COLO668 (cell line): Measurements from ENCODE around the gene CYP3A4.
"Not testable (repeated sequence)": the region's sequence is repeated elsewhere in the genome, so short reads cannot be mapped to it uniquely, and the experiment has no call there.

Experiments used
- DNase-seq: peaks from one replicate; lab custom pipeline; 2025; ENCODE audit not compliant: unreplicated experiment; lab: John Stamatoyannopoulos, UW

CYP3A4 gene

DNA sequence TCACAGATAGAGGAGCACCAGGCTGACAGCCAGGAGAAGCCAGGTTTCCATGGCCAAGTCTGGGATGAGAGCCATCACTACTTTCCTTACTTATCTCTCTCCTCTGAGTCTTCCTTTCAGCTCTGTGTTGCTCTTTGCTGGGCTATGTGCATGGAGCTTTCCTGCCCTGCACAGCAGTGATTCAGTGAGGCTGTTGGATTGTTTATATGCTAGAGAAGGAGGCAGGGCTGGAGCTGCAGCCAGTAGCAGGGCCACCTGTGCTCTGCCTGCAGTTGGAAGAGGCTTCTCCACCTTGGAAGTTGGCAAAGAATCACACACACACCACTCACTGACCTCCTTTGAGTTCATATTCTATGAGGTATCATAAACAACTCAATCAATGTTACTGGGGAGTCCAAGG is at the start of gene CYP3A4:
TSS of gene CYP3A4 (minus strand) at position 178 of the 400 bp plus-strand sequence. CDS start at position 75, 103 bp downstream.
- no peak for DNase-seq

DNA sequence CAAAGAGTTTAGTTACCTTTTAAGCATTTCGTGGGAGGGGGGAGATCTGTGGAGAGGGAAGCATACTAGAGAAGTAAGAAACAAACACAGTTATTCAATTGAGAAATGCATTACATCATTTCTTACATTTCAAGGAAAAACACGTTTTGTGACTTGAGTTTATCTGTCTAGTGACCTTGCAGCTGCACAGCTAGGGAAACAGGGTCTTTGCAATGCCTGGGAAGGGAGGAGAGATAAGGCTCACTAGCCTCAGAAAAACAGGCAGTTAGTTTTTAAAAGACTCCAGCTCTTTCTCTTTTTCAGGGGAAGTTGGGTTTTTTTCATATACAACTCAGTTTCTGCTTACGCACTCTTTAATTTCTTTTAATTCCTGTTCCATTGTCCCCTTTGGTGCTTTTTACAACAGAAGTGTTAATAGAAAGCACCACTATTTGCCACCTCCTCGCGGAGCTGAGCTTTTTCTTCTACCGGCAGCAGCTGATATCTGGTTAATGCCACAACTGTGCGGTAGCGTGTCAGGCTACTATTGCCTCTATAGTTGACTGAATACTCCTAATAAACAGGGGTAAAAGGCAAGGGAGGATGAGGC is 49.4 kb upstream of the CYP3A4 start:
- no peak for DNase-seq

DNA sequence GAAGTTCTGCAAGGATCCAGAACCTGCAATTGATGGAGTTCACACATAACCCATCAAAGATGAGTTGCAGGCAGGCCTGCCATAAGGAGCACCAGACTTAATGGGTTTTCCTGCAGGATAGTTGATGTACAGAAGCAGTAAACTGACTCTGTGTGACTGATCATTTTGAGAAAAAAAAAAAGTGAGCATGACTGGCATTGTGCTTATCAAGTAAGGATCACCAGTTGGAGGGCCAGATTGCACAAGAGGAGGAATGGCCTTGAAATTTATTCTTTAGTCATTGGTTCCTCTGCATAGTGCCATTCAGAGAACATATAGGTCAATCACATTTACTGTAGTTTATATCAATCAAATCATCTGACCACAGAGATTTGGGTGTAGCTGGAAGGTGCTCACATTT is 47.6 kb upstream of the CYP3A4 start:
- DNase-seq = no peak

DNA sequence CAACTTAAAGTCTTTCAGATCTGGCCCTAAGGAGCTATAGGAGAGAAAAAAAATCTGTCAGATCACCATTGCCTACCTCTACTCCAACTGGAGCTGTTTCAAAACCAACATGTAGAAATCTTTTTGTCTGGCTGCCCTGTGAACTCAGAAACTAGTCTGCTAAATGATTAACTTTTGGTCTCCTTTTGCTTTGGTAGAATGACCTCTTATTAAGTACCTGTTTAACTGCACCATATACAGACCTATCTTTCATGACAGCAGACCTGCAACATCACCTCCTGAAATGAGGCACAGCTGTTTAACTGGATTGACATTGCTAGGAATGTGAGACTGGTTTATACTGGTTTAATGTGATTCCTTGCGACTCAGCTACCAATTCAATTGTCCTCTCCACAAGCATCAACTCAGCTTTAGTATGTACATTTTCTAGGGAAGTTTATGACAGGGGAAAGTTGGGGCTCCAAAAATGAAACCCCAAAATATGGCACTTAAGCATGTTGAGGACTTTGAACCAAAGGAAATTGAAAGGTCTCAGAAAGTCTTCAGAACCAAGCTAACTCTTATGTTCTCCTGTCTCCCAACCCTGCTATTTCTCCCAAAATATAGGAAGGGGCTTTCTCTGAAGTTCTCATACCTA is 45.7 kb upstream of the CYP3A4 start:
- DNase-seq = no peak

DNA sequence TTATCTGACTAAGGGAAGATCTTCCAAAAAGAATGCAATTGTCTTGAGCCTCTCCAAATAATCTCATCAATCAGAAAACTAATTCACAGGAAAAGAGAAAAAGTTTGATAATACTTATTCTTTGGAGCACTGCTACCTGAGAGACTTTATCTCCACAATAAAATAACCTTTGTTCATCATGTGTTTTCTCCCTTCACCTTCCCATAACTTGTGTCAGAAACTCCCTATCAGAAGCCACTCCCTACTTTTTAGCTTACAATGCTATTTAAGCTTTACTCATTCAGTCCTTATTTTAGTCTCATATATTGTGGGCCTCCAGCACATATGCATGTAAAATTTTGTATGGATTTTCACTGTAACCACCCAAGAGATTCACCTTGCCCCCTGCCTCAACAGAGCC is 44.8 kb upstream of the CYP3A4 start:
- DNase-seq = no peak

DNA sequence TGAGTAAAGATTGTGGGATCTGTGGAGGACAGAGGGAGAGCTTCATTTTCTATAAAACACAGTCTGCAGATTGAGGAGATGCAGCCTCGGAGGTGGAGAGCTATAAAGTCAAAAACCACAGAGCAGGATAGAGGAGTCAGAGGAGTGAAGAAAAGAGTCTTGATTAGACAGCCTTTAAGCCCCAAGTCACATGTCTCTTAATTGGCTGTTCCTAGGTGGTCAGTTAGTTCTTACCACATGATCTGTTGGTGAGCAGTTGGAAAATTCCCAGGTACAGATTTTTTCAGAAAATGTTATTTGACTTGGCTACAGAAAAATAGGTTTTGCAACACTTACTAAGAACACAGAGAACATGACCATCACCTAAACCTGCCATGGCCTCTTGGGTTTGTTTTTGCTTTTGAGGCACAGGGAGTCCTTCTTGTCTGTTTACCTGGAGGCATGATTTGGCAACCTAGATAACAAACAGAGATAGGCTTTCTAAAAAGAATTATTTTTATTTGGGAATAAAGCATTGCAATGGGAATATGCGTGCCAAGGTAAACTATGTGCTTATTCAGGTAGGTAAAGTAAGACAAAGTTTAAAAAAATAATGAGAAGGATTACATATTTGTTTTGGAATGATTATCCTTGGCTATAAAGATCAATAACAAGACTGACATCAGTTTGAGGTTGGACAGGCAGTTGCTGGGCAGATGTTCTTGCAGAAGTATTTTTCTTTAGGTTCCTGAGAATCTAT is 43.2 kb upstream of the CYP3A4 start:
- DNase-seq = no peak

DNA sequence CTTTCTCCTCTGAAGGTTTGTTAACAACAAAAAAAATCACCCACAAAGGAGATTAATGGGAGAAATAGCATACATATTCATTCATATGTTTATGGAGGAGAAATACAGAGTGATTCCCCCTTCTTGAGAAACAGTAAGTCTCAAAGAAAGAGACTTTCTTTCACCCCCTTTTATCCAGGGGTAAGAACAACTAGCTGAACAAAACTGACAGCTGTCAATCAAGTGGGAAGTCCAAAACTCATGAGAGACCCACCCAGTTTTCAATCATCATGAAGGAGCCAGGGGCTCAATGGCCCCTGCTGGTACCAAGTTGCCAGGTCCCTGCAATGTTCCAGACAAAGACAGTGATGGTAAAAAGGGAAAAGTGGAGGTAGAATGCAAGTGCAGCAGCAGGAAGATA is 41.9 kb upstream of the CYP3A4 start:
- DNase-seq = no peak

DNA sequence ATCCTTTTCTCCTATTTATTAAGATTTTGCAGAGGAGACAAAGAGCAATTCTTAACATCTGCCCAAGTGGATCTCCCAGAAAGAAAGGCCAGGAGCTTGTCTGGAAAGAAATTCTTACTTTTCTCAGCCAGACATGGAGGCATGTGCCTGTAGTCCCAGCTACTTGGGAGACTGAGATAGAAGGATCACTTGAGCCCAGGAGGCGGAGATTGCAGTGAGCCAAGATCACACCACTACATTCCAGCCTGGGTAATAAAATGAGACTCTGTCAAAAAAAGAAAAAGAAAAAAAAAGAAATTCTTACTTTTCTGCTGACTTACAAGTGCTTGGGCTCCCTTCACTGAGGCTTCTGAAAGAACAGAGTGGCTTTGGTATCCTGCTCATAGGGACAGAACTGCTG is 41.5 kb upstream of the CYP3A4 start:
- DNase-seq = no peak

DNA sequence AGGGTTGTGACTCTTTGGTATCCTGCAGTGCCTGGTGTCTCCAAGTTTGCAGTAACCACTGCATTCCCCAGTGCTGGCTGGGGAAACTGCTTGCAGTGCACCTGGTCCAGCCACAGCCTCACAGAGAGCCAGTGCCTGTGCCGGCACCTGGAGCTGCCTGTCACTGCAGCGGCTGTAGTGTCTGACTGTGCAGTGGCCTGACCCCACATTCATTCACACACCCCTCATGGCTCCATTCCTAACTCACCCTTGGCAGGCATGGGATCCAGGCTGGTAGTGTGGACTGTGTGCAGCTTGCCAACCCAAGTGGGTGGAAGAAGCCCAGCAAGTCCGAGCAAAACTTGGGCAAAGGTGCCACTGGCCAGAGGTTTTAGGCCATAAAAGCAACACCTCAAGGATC is 40.1 kb upstream of the CYP3A4 start:
- no peak for DNase-seq

DNA sequence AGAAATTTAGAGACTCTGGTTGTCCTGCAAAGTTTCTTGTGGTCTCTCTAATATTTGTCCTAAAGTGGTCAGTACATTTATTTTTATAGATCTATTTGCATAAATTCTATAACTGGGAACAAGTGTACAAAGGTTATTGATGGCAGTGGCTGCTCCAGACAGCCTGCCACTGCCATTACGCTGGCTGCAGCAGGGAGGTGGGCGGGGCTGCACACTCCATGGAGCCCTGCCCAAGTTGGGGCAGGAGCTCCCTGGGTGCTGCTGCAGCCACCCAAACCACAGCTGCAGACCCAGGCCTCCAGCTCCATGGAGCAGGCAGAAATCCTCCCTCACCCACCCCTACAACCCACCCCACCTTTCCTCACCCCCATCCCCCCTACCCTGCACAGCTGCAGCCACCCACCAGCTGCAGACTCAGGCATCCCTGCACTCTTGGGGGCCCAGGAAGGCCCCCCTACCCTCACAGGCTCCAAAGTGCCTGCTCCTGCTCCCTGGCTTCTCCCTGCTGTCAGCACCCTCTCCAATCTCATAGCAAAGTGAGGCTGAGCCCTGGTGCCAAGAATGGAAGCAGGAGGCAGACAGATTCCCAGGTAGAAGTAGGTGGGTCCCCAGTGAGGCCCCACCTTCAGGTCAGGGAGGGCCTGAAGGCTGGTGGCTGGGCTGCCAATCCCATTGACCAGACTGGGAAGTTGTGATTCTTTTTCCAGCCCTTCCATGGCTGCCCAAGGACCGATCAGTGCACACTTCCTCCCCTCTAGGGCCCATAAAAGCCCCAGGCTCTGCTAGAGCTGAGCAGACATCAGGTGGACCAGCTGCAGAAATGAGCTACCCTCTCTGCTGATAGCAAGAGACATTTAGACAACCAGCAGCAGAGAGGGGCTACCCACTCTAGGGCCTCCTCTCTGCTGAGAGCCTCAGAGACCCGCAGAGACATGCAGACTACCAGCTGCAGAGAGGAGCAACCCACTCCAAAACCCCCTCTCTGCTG is 39.0 kb upstream of the CYP3A4 start:
- no peak for DNase-seq

DNA sequence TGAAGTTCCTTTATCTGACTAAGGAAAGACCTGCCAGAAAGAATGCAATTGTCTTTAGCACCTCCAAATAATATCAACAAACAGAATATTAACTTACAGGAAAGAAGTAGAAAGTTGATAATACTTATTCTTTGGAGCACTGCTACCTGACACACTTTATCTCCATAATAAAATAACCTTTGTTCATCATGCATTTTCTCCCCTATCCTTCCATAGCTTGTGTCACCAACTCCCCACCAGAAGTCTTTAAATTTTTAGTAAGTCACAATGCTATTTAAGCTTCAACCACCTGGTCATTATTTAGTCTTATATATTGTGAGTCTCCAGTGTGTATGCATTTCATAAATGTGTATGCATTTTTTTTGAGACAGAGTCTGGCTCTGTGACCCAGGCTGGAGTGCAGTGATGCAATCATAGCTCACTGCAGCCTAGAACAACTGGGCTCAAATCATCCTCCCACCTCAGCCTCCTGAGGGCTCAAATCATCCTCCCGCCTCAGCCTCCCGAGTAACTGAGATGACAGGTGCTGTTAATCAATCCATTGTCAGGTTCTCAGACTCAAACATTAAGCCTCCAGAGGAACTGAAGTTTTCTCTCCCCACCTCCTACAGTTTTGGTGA is 36.5 kb upstream of the CYP3A4 start:
- no peak for DNase-seq

DNA sequence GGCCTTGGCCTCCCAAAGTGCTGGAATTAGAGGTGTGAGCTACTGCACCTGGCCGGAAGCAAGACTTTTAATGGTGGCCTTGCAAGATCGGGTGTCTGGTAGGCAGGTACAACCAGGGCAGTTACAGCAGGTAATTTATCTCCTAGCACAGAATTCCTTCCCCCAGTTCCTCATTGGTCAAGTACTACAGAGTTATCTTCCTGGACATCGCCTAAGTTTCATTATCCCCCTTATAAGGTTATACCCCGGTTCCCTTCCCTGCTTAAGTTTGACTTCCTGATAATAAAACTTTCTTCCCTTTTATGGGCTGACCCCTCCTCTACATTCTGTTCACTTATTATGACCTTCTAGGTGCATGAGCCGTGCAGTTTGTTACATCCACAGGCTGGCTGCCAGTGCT is 24.8 kb upstream of the CYP3A4 start:
- no peak for DNase-seq

DNA sequence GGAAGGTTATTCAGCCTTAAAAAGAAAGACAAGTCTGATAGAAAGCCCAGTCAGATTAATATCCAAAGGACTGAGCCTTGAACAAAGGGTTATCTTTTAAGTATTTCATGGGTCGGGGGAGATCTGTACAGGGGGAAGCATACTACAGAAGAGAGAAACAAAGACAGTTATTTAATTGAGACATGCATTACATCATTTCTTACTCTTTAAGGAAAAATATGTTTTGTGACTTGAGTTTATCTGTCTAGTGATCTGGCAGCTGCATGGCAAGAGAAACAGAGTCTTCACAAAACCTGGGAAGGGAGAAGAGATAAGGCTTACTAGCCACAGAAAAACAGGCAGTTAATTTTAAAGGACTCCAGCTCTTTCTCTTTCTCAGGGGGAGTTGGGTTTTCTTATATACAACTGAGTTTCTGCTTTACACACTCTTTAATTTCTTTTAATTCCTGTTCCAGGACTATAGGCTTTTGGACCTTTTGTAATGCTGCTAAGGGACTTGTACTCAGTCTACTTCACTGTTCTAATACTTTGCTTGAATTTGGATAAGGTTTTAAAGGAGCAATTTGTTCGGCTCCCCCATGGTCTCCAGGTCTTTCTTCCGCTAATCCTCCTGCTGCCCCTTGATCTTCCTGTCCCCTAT is 23.0 kb upstream of the CYP3A4 start:
- no peak for DNase-seq

DNA sequence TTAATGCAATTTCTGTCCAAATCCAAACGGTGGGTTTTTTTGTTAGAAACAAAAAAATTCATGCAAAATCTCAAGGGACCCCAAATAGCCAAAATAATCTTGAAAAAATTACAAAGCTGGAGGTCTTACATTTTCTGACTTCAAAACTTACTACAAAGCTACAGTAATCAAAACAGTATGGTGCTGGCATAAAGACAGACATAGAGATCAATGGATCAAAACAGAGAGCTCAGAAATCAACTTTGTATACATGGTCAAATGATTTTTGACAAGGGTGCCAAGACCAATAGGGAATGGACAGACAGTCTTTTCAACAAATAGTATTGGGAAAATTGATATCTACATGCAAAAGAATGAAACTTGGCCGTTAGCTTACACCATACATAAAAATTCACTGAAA is 21.7 kb upstream of the CYP3A4 start:
- DNase-seq = no peak

DNA sequence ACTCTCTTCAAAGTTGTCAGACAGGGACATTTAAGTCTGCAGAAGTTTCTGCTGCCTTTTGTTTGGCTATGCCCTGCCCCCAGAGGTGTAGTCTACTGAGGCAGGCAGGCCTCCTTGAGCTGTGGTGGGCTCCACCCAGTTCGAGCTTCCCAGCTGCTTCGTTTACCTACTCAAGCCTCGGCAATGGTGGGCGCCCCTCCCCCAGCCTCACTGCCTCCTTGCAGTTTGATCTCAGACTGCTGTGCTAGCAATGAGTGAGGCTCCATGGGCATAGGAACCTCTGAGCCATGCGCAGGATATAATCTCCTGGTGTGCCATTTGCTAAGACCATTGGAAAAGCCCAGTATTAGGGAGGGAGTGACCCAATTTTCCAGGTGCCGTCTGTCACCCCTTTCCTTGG is 19.1 kb upstream of the CYP3A4 start:
- not testable (repeated sequence) for DNase-seq

DNA sequence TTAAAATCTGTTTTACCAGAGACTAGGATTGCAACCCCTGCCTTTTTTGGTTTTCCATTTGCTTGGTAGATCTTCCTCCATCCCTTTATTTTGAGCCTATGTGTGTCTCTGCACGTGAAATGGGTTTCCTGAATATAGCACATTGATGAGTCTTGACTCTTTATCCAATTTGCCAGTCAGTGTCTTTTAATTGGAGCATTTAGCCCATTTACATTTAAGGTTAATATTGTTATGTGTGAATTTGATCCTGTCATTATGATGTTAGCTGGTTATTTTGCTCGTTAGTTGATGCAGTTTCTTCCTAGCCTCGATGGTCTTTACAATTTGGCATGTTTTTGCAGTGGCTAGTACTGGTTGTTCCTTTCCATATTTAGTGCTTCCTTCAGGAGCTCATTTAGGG is 17.4 kb upstream of the CYP3A4 start:
- not testable (repeated sequence) for DNase-seq

DNA sequence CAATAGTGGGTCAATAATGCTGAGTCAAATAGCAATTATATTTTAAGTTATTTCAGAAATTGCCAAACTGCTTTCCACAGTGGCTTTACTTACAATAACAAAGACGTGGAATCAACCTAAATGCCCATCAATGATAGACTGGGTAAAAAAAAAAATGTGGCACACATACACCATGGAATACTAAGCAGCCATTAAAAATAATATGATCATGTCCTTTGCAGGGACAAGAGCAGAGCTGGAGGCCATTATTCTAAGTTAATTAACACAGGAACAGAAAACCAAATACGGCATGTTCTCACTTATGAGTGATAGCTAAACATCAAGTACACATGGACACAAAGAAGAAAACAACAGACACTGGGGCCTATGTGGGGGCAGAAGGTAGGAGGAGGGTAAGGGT is 15.0 kb upstream of the CYP3A4 start:
- DNase-seq = no peak

DNA sequence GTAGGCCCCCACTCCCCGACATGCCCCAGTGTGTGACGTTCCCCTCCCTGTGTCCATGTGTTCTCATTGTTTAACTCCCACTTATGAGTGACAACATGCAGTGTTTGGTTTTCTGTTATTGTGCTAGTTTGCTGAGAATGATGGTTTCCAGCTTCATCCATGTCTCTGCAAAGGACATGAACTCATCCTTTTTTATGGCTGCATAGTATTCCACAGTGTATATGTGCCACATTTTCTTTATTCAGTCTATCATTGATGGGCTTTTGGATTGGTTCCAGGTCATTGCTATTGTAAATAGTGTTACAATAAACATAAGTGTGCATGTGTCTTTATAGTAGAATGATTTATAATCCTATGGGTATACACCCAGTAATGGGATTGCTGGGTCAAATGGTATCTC is 11.9 kb upstream of the CYP3A4 start:
- DNase-seq = not testable (repeated sequence)

DNA sequence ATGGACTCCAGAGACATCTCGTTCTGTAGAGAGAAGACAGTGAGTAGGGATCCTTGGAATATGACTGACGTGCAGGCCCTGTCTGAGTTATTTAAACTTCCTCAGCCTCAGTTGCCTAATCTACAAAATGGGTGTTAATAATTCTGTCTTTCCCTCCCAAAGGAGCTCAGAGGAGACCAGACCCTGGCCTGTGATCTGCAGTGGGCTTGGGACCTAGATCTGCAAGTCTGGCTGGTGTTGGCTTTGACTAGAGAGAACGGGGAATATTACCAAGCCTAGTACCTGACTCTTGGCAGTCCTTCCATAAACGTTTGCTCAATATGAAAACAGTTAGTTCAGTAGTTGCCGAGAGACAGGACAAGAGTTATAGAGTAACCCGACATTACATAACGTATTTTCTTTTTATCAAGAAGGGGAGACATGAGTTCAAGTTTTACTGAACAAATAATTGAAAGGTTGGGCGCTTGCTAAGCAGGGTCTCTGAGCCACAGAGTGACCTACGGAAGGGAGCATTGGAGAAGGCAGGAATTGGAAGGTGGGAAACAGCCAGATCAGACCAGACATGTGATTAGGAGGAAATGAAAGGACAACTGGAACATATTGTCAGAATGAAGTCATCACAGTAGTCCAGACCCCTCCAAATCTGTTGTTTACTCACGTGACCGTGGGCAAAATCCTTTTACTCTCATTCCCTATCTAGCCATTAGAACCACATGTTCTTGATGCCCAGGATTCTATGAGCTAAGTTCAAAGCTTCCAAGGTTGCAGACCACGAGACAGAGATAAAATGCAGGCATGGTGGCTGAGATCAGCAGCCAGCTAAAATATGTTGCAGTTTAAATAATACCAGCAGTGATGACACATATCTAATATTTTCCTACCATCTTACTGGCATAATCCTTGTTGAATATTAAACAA is 10.9 kb upstream of the CYP3A4 start:
- DNase-seq = no peak
